Activated T-cell treated with anti-CD3 and anti-CD28 coated beads for 24 hours (primary cell): ENCODE data around the gene ZDHHC15.
A peak's percentile ranks its signal among the peaks of the same experiment; 100 is the strongest.
"Not testable (repeated sequence)": the region's sequence is repeated elsewhere in the genome, so short reads cannot be mapped to it uniquely, and the experiment has no call there.

Source experiments
- DNase-seq: peaks from one replicate; pipeline ENCODE4 v3.0.0-alpha.2; 2020; ENCODE audit warnings: low read depth

ZDHHC15 gene

DNA sequence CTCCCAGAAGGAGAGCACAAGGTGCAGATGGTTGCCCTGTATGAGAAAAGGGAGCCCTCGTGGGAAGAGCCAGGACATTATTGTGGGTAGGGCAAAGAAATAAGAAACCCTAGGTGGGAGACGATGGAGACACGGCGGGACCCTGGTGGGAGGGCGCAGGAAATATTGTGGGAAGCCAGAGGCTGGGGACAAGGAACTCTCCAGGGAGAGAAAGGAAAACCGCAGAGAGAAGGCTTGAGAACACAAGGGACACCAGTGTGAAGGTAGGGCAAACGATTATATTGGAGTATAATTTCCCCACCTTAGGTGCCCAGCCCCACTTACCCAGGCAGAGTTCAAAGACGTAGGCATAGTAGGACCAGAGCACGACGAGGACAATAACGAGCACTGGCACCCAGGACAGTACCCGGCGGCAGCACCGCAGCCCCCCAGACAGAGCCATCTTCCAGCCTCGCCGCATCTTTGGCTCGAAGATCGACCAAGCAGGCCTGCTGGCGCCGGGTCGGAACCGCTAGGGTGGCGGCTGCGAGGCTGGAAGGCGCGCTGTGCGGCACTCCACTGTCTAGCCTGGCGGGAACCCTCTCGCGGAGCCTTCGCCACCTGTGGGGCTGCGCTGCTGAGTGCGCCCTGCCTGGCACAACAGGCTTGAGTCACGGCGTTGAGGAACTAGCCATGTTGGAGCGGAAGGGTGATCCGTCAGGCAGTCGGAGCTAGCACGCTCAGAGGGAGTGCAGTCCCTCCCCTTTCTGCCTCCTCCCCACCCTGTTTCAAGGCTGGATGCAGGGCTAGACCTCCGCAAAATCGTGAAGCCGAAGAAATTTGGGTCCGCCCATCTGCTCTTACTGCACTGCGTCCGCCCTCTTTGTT, at the start of gene ZDHHC15:
ZDHHC15 (minus strand) TSS at position 473 of the 867 bp plus-strand sequence; CDS start at position 460, 13 bp downstream.
- DNase-seq: peak; percentile 42

DNA sequence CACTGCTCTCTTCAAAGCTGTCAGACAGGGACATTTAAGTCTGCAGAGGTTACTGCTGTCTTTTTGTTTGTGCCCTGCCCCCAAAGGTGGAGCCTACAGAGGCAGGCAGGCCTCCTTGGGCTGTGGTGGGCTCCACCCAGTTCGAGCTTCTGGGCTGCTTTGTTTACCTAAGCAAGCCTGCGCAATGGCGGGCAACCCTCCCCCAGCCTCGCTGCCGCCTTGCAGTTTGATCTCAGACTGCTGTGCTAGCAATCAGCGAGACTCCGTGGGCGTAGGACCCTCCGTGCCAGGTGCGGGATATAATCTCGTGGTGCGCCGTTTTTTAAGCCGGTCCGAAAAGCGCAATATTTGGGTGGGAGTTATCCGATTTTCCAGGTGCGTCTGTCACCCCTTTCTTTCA, 37.7 kb upstream of the ZDHHC15 start:
- DNase-seq: not testable (repeated sequence)

DNA sequence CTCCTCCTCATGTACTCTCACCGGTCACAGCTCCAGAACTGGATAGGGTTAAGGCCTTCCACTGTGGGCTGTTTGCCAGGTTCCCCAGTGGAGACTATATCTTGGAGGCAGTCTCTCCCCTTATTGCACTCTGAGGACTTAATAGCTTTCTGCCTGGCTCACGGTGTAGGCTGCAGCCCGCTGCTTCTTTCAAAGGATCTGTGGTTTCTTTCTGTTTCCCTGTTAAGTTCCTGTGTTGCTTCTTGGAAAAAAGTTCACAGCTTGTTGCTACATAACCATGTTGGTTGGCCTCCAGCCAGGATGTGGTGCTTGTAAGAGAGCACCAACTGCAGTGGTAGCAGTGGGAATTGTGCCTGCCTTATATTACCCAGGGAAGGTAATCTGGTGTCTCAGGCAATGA, 24.9 kb upstream of the ZDHHC15 start:
- no peak for DNase-seq

DNA sequence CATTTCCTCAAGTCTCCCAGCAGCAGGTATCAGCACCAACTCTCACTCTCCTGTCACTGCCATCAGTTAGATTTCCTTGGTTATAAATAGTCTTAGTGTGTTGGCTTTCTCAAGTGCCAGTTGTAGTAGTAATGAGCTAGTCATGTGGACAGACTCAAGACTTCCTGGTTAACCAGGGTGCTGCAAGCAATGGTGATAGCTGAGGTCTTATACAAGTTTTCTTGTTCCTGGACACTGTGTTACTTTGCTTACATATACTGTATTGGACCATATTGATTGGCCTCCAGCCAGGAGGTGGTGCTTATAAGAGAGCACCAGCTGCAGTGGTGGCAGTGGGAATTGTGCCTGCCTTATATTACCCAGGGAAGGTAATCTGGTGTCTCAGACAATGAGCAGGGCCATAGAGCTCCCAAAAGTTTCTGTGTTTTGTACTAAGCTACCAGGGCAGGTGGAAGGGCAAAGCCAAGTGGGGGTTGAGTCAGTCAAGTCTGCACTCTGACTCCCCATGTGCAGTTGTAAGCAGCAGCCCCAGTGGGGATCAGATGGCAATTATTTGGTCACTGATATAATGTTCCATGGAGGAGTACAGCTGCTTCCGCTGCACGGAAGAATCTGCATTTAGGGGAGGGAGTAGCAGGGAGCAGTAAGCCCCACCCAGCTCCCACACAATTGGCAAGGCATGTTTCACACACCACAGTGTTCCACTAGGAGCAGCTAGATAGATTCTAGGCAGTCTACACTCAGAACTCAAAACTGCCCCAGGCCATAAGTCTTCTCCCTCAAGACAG, 24.1 kb upstream of the ZDHHC15 start:
- no peak for DNase-seq

DNA sequence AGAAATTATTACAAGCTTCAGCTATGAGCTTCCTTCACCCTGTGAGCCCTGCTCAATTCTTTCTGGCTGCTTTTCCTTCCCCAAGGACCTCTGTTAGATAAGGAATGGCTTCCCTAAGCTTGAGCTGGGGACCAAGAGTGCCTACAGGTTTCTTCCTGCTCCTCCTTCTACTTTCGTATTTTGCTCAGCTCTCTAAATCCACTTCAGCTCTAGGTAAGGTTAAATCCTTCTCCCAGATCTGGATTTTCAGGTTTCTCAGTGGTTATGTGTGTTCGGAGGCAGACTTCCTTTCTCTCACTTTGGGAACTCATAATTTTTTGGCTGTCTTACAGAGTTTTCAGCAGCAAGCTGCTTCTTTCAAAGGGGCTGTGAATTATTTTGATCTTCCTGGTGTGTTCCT, 21.9 kb upstream of the ZDHHC15 start:
- DNase-seq: no peak

DNA sequence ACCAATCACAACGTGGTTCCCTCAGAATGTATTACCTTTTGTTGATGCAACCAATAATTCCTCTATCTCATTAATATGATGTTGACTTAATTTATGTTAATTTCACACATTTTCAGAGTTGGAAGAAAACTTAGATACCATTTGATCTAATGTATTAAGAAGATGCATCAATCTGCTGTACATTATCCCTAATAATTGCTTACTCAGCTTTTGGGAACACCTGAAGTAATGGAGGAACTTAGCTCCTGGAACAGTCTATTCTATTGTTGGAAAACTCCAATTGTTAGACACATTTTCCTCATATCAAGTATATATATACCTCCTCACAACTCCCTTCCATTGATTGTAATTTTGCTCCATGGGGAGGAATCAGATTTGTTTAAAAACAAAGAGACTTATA, 38.9 kb downstream of the ZDHHC15 start:
- DNase-seq: no peak

DNA sequence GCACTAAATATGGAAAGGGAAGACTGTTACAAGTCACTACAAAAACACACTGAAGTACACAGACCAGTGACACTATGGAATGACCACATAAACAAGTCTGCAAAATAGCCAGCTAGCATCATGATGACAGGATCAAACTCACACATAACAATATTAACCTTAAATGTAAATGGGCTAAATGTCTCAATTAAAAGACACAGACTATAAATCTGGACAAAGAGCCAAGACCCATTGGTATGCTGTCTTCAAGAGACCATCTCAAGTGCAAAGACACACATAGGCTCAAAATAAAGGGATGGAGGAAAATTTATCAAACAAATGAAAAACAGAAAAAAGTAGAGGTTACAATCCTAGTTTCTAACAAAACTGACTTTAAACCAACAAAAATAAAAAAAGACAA, 61.1 kb downstream of the ZDHHC15 start:
- DNase-seq: not testable (repeated sequence)

DNA sequence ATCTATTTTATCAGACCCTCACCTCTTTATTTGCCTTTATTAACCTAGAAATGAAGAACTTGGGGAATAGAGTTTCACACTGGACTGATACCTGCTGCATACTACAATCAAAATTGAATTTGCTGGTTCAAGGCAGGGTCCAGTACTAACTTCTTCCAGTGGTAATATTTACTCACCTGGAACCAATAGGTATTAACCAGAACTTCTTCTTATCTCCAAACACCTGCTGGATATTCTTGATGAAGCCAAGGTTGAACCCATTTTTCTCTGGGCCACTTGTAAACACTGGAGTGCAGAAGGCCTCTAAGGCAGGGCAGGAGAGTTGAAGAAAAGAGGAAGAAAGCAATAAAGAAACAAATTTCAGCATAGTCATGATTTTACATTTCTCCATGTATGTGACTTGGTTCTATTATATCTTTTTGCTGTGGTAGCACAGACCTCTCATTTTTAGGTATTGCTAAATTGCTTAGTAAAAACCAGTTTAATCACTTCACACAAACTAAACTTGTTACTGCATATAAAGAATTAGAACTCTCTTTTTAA, 101.1 kb downstream of the ZDHHC15 start:
- DNase-seq: no peak

GRCh38 chrX:75407153-75407552, 115.7 kb downstream of the ZDHHC15 start:
- DNase-seq: not testable (repeated sequence)

DNA sequence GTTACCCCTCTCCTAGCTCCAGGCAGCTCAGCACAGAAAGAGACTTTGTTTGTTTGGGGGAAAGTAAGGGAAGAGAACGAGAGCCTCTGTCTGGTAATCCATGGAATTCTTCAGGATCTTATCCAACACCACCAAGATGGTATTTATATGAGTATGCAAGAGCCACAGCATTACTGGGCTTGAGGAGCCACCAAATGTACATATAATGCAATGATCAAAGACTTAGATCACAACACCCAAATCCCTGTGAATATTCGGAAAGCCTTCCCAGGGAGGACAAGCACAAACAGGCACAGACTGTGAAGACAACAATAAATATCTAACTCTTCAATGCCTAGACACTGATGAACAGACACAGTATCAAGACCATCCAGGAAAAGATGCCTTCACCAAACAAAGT, 132.4 kb downstream of the ZDHHC15 start:
- DNase-seq: no peak

DNA sequence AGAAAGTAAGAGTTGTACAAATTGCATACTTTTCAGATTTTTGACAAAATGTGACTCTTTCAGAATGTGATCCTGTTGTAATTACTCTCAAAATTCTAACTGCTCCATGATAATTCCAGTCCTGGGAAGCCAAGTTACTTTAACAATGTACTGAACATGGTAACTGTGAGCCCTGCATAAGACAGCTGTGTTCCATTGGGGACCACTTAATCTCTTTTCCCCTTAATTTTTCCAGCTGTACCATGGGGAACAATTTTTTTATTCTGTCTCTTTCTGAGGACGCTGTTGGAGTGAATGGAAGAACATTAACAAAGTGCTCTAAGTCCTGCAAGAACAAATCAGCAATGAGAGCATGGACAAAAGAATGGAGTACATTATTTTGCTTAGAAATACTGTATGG, 153.1 kb downstream of the ZDHHC15 start:
- DNase-seq: no peak

DNA sequence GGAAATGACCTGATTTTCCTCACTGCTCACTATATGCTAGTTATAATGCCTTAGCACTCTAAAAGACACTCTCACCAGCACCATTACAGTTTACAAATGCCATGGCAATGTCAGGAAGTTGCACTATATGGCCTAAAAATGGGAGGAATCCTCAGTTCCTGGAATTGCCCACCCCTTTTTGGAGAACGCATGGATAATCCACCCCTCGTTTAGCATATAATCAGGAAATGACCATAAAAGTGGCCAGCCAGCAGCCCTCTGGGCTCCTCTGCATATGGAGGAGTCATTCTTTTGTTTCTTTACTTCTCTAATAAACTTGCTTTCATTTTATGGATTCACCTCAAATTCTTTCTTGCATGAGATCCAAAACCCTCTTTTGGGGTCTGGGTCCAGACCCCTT, 156.0 kb downstream of the ZDHHC15 start:
- DNase-seq: no peak

DNA sequence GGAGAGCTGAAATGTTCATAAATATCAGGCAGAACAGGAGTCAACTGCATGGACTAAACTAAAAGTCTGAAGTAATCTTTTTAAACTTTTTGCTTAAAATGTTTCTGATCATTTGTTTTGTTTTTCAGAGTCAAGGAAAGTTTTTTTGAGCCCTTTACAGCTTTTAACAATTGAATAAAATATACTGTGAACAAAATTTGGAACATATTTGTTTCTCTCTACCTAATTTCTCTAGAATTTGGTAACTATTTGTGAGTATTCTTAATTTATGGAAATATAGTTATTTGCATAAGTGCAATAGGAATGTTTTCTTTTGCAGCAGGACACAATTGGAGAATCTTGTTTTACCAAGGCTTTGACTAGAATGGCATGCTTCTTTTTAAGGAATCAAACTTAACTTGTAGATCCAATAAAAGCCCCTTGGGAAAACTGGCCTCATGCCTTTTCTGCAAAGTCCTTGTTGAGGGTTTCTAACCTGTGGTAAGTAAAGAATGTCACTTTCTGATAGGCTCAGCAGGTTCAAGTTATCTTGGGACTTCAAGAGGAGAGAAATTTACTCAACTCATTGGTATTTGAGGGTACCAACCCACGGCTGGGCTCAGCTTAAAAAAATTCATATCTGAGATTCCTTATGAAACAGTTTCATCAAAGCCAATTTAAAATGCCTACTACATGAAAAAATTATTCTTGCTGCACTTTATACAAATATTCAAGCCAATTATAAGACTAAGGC, 157.4 kb downstream of the ZDHHC15 start:
- no peak for DNase-seq

DNA sequence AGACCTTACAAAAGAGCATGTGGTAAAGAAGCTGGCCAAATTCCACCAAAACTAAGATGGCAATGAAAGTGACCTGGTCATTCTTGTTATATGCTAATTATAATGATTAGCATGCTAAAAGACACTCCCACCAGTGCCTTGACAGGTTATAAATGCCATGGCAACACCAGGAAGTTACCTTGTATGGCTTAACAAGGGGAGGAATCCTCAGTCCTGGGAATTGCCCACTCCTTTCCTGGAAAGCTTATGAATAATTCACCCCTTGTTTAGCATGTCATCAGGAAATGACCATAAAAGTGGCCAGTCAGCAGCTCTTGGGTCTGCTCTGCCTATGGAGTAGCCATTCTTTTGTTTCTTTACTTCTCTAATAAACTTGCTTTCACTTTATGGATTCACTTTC, 161.0 kb downstream of the ZDHHC15 start:
- DNase-seq: no peak

GRCh38 chrX:75348601-75349000, 174.2 kb downstream of the ZDHHC15 start:
- DNase-seq: not testable (repeated sequence)

DNA sequence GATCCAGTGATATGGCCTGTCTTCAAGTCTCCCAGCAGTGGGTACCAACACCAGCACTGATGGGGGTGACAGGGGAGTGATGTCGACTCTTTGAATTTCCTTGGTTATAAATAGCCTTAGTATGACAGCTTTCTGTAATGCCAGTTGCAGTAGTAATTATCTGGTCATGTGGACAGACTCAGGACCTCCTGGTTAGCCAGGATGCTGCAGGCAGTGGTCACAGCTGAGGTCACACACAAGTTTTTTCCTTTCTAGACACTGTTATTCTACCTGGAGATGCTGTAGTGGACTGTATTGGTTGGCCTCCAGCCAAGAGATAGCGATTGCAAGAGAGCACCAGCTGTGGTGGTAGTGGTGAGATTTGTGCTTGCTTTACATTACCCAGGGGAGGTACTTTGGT, 185.3 kb downstream of the ZDHHC15 start:
- no peak for DNase-seq

DNA sequence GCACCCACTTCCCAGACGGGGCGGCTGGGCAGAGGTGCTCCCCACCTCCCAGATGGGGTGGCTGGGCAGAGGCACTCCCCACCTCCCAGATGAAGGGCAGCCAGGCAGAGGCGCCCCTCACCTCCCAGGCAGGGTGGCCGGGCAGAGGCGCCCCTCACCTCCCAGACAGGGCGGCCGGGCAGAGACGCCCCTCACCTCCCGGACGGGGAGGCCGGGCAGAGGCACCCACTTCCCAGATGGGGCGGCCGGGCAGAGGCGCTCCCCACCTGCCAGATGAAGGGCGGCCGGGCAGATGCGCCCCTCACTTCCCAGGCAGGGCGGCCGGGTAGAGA, 187.7 kb downstream of the ZDHHC15 start:
- DNase-seq: no peak

DNA sequence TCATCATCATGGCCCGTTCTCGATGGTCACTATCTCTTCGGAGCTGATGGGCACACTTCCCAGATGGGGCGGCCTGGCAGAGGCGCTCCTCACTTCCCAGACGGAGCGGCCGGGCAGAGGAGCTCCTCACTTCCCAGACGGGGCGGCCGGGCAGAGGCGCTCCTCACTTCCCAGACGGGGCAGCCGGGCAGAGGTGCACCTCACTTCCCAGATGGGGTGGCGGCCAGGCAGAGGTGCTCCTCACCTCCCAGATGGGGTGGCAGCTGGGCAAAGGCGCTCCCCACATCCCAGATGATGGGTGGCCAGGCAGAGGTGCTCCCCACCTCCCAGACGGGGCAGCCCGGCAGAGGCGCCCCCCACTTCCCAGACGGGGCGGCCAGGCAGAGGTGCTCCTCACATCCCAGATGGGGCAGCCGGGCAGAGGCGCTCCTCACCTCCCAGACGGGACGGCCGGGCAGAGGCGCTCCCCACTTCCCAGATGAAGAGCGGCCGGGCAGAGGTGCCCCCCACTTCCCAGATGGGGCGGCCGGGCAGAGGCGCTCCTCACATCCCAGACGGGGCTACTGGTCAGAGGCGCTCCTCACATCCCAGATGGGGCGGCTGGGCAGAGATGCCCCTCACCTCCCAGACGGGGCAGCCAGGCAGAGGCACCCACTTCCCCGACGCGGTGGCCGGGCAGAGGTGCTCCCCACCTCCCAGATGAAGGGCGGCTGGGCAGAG, 188.3 kb downstream of the ZDHHC15 start:
- DNase-seq: not testable (repeated sequence)

DNA sequence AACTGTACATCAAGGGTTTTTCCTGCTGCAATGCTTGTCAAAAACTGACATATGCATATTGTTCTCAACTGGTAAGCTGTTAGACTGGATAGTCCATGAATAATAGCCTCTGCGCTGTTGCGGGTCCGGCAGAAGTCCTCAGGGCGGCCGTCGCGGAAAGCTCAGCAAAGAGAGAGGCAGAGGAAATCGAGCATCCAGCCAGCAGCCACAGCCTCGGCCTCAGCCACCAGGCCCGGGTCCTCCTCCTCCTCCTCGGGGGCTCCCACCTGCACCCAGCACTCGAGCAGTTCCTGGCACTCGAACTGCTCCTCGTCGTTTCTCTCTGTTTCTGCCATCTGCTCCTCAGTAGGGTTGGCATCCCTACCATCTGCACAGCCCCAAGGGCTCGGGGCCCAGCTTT, 195.2 kb downstream of the ZDHHC15 start:
- no peak for DNase-seq
